ENCODE data around the gene LRRC14B.

GRCh38 chr5:160173-160510 lies 31.2 kb upstream of the LRRC14B start:
- TF ChIP-seq POLR2AphosphoS5 (IDR thresholded peaks at IDR 0.05), result no peak
- no peak for TF ChIP-seq CTCF (IDR thresholded peaks at IDR 0.05 in 8 of 11, conservative IDR thresholded peaks at IDR 0.05 in 3 of 11)

All from spleen (tissue), 7 donors.